SK-N-SH treated with all-trans-retinoic acid at 6 μM for 48 hours (cell line): ENCODE results near the gene JMJD4.

Source experiments
- ARNTL ChIP-seq: fragments of 450-650 bp; formaldehyde crosslinking; IDR thresholded peaks from 2 replicates; pipeline ENCODE4 v1.5.0; 2020; ENCODE audit warnings: low read depth, mild to moderate bottlenecking, moderate library complexity, borderline replicate concordance
- CREB5 ChIP-seq: fragments of 250-450 bp; sonication (Bioruptor Pico); IDR thresholded peaks from 2 replicates; pipeline ENCODE4 v1.5.1; 2020; ENCODE audit warnings: low read depth, mild to moderate bottlenecking, moderate library complexity
- CSDC2 ChIP-seq: fragments of 250-450 bp; sonication (Bioruptor Pico); IDR thresholded peaks from 2 replicates; pipeline ENCODE4 v1.5.0; 2020; ENCODE audit warnings: mild to moderate bottlenecking, moderate library complexity
- ESRRG ChIP-seq: fragments of 250-450 bp; sonication (Bioruptor Pico); IDR thresholded peaks from 2 replicates; pipeline ENCODE4 v1.6.1; 2021; ENCODE audit warnings: mild to moderate bottlenecking
- GLIS3 ChIP-seq: fragments of 250-450 bp; sonication (Bioruptor Pico); IDR thresholded peaks from 2 replicates; pipeline ENCODE4 v1.5.0; 2020; ENCODE audit warnings: mild to moderate bottlenecking, moderate library complexity
- ISL1 ChIP-seq: fragments of 250-450 bp; sonication (Bioruptor Pico); IDR thresholded peaks from 2 replicates; pipeline ENCODE4 v2.1.2; 2022; ENCODE audit warnings: mild to moderate bottlenecking, moderate library complexity
- PPARA ChIP-seq: fragments of 250-450 bp; sonication (Bioruptor Pico); IDR thresholded peaks from 2 replicates; pipeline ENCODE4 v1.5.0; 2020; ENCODE audit warnings: mild to moderate bottlenecking, borderline replicate concordance
- RARB ChIP-seq: fragments of 250-450 bp; sonication (Bioruptor Pico); IDR thresholded peaks from 2 replicates; pipeline ENCODE4 v1.8.0; 2021; ENCODE audit warnings: mild to moderate bottlenecking, moderate library complexity
- TCF4 ChIP-seq: fragments of 250-450 bp; sonication (Bioruptor Pico); IDR thresholded peaks from 2 replicates; pipeline ENCODE4 v1.8.0; 2021; ENCODE audit warnings: mild to moderate bottlenecking, moderate library complexity, borderline replicate concordance
- TSHZ2 ChIP-seq: fragments of 250-450 bp; sonication (Bioruptor Pico); IDR thresholded peaks from 2 replicates; pipeline ENCODE4 v1.5.0; 2020; ENCODE audit warnings: mild to moderate bottlenecking, moderate library complexity
- ZC3H10 ChIP-seq: fragments of 250-450 bp; sonication (Bioruptor Pico); IDR thresholded peaks from 2 replicates; pipeline ENCODE4 v1.5.1; 2021; ENCODE audit warnings: mild to moderate bottlenecking, moderate library complexity
- ZFP3 ChIP-seq: fragments of 250-450 bp; sonication (Bioruptor Pico); IDR thresholded peaks from 2 replicates; pipeline ENCODE4 v1.5.0; 2020; ENCODE audit warnings: mild to moderate bottlenecking, moderate library complexity
- TF ChIP-seq, protein P1 (sequence below): fragments of 250-450 bp; sonication (Bioruptor Pico); IDR thresholded peaks from 2 replicates; pipeline ENCODE4 v1.8.0; 2020; ENCODE audit warnings: mild to moderate bottlenecking, moderate library complexity, borderline replicate concordance

DNA sequence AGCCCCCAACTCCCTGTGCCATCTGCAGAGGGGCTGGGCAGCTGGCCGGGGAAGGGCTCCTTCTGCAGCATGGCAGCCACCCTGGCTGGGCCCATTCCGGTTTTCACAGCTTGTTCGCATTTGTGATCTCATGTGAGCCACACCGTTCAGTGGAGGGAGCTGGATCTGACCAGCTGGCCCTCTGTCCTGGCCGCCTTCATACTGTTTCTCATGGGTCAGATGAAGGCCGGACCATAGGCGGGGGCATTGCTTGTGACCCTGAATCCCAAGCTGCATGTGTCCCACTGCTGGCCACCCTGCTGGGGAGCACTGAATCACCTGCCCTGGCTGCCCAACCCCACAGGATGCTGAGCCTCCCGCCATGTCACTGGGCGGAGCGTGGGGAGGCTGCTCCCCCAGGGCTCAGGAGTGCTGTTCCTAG lies 43.9 kb upstream of the JMJD4 start:
- TF ChIP-seq RARB (CRISPR knock-in tag) = no peak
- TF ChIP-seq TSHZ2 (CRISPR knock-in tag) = no peak
- TF ChIP-seq CSDC2 (CRISPR knock-in tag) = no peak
- no peak for TF ChIP-seq CREB5 (CRISPR knock-in tag)
- TF ChIP-seq GLIS3 = no peak
- TF ChIP-seq ISL1 (CRISPR knock-in tag) = no peak
- TF ChIP-seq ZFP3 = no peak
- TF ChIP-seq PPARA = no peak
- TF ChIP-seq TCF4 (CRISPR knock-in tag) = no peak
- TF ChIP-seq ZC3H10 (CRISPR knock-in tag) = no peak
- TF ChIP-seq ARNTL = no peak
- no peak for TF ChIP-seq ESRRG (CRISPR knock-in tag)
- TF ChIP-seq, protein P1, sequence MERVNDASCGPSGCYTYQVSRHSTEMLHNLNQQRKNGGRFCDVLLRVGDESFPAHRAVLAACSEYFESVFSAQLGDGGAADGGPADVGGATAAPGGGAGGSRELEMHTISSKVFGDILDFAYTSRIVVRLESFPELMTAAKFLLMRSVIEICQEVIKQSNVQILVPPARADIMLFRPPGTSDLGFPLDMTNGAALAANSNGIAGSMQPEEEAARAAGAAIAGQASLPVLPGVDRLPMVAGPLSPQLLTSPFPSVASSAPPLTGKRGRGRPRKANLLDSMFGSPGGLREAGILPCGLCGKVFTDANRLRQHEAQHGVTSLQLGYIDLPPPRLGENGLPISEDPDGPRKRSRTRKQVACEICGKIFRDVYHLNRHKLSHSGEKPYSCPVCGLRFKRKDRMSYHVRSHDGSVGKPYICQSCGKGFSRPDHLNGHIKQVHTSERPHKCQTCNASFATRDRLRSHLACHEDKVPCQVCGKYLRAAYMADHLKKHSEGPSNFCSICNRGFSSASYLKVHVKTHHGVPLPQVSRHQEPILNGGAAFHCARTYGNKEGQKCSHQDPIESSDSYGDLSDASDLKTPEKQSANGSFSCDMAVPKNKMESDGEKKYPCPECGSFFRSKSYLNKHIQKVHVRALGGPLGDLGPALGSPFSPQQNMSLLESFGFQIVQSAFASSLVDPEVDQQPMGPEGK (CRISPR knock-in tag) = no peak
